Umbilical cord (tissue), 2 donors: ENCODE data around the gene TCEAL7. TPM values are rescaled to one million over a fixed set of nuclear protein-coding genes. Genes with fewer than 3 reads are reported as not detected.

Experiments used
- DNase-seq: peaks from one replicate; pipeline ENCODE4 v3.0.0-alpha.2; 2015; ENCODE audit warnings: low spot score
- total RNA-seq: library from RNA; depleted of rRNA; stranded (reverse); fragments of >200 nt; gene quantifications from one replicate; pipeline ENCODE4 v1.2.3, GENCODE V29; 2014; ENCODE audit warnings: low replicate concordance; ENCODE audit not compliant: insufficient read depth

TCEAL7 gene
- total RNA-seq, 1 donor from 2014 or later: 11.3 TPM

GRCh38 chrX:103367502-103367901 lies 37.5 kb downstream of the TCEAL7 start:
- no peak for DNase-seq

DNA sequence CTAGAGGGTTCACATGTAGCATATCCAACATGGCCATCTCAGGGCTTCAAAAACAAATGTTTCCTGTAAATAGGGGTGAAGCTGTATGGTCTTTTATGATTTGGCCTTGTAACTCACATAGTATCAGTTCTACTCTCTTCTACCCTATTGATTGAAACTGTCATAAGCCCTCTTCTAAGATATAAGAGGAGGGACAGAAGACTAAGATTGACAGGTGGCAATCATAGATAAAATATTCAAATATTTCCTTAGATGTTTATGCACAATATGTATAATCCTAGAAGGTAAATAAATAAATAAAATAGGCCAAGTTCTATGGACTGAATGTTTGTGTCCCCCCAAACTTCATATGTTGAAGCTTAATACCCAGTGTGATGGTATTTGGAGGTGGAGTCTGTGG lies 39.4 kb downstream of the TCEAL7 start:
- DNase-seq: no peak

DNA sequence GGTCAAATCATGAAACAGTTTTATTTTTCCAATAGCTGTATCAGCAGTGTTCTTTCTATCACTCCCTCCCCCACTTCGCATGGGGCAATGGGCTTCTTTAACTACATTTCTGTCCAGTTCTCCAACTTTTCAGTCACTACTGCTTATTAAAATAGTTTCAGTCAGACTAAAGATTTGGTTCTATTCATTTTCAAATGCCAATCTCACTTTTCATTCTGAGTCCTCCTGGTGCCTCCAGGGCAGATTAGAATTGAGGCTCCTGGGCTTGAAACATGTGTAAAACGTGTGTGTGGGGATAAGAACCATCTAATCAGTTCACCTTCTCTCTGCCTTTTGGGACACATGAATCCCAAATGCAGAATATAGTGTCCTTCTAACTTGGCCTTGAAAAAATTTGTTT lies 42.8 kb downstream of the TCEAL7 start:
- no peak for DNase-seq

GRCh38 chrX:103373581-103373980 lies 43.5 kb downstream of the TCEAL7 start:
- DNase-seq: no peak

GRCh38 chrX:103376118-103376978 lies 46.3 kb downstream of the TCEAL7 start, which contains the start of gene BEX3:
BEX3 (plus strand) TSS chrX:103376538; CDS start chrX:103377522, 984 bp downstream.
- DNase-seq: peak; percentile 58

DNA sequence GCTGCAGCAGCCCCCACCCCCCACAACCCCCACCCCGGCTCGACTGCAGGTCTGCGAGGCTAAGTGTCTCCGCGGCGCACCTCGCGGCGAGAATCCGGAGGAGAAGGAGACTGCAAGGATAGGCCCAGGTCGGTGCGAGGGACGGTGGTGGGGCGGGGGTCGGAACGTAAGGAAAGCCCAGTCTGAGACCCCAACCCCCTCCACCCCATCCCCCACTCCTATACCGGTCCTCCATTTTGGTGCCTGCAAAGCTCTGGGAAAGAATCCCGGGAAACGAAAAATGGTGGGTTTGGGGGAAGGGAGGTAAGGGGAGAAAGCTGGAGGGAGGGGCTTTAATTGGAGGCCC lies 46.9 kb downstream of the TCEAL7 start:
- peak; percentile 30 for DNase-seq

DNA sequence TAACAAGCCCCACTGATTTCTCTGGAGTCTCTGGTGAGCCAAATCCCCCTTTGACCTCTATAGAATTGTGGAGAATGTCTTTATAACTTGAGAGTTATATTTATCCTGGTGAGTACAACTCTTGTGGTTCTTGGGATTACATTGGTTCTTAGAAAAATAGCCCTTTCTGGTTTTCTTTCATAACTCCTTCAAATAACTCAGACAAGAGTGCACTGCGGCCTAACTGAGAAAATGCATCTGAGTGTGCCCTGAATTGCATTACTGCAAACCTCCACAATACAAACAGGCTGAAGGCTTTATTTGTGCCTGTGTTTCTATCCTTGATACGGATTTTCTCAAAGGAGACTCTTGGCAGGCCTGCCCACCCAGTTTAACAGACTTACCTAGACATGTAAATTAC lies 49.0 kb downstream of the TCEAL7 start:
- no peak for DNase-seq

Other genes starting within 250 kb of the TCEAL7 start
- gene NXF3, start 237.1 kb upstream of the TCEAL7 start, total RNA-seq: not detected
- 24.6 TPM for gene BEX4, start 115.1 kb upstream of the TCEAL7 start, total RNA-seq
- 160 TPM for gene TCEAL8, start 75.1 kb upstream of the TCEAL7 start, total RNA-seq
- gene TCEAL5, start 53.5 kb upstream of the TCEAL7 start, total RNA-seq: not detected
- gene BEX2, start 19.2 kb upstream of the TCEAL7 start, total RNA-seq: 14.7 TPM
- gene TCEAL9, start 26.3 kb downstream of the TCEAL7 start, total RNA-seq: 104 TPM
- 102 TPM for gene BEX3, start 46.3 kb downstream of the TCEAL7 start, total RNA-seq
- 11.3 TPM for gene RAB40A, start 189.2 kb downstream of the TCEAL7 start, total RNA-seq